H1 (cell line): ENCODE measurements around the gene ITPR1. TPM values are rescaled to one million over a fixed set of nuclear protein-coding genes. Genes with fewer than 3 reads are reported as not detected.

ENCODE experiments used
- SIX5 ChIP-seq: IDR thresholded peaks from 2 replicates; pipeline ENCODE4 v1.6.1; 2011; ENCODE audit warnings: mild to moderate bottlenecking, low read depth, low read length
- SP2 ChIP-seq: IDR thresholded peaks from 2 replicates; pipeline ENCODE4 v1.6.1; 2012; ENCODE audit warnings: mild to moderate bottlenecking, low read length, inconsistent platforms
- SP4 ChIP-seq: IDR thresholded peaks from 2 replicates; pipeline ENCODE4 v1.6.1; 2012; ENCODE audit warnings: low read length, inconsistent platforms
- polyA plus RNA-seq, 7 experiments: library from polyadenylated mRNA; depleted of rRNA in 3 of 7; stranded (reverse) in 5 of 7; unstranded in 2 of 7; fragments of >200 nt in 5 of 7; fragments of 200-250 nt in 2 of 7; gene quantifications; 1 replicate in 5 of 7; 2 replicates in 1 of 7; 4 replicates in 1 of 7; pipeline versions ENCODE4 v1.2.1 to v1.2.3, GENCODE V29; 2011 to 2013; ENCODE audit warnings: missing spikeins in 2 of 7, mixed read lengths in 2 of 7
- total RNA-seq: library from RNA; stranded (reverse); fragmentation: NEBNext Ultra II Directional; extraction: Animal tissue kit (Norgen Biotek cat#: 25700); gene quantifications from 2 replicates; pipeline ENCODE4 v1.2.1, GENCODE V29; 2021
- TF ChIP-seq, protein P1 (sequence below): IDR thresholded peaks from 2 replicates; pipeline ENCODE4 v1.6.1; 2012; ENCODE audit warnings: inconsistent platforms
- TF ChIP-seq, protein P2 (sequence below): IDR thresholded peaks from 2 replicates; pipeline ENCODE4 v1.6.1; 2012; ENCODE audit warnings: inconsistent platforms

ITPR1 gene
- total and polyA plus RNA-seq, 2 of the 8 experiments (the other 6 are each of a cell fraction or from before 2014, with no cell fraction given): 2.5 to 16.3 TPM

DNA sequence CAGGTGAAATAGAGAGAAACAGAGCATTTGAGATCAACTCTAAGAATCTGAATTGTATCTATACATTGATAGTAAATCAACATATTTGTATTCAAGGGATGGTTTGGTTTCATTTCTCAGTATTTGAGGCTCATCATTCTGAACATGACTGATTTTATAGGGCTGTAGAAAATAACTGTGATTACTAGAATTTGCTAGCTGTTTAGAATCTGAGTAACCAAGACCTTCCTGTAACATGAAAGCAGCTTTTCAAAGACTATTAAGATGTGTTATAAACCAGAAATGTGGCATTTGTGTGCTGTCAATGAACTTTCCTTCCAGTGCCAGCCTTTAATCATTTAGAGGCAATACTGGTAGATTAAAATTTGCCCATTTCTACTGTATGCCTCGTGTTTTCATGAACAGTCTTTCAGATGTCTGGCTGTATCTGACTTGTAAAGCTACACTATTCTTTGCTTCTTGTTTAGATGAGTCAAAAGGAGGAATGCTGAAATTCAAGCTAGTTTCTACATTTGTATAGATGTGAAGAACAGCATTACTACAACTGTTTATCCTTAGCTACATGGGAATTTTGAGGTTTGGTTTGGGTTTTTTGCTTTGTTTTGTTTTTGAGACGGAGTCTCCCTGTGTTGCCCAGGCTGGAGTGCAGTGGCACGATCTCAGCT, 348.8 kb downstream of the ITPR1 start (continued):
- TF ChIP-seq, protein P1, sequence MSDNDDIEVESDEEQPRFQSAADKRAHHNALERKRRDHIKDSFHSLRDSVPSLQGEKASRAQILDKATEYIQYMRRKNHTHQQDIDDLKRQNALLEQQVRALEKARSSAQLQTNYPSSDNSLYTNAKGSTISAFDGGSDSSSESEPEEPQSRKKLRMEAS: no peak
- TF ChIP-seq, protein P2, sequence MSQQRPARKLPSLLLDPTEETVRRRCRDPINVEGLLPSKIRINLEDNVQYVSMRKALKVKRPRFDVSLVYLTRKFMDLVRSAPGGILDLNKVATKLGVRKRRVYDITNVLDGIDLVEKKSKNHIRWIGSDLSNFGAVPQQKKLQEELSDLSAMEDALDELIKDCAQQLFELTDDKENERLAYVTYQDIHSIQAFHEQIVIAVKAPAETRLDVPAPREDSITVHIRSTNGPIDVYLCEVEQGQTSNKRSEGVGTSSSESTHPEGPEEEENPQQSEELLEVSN: no peak
- TF ChIP-seq SP4 (no peak), SIX5 (no peak), SP2 (no peak)
